Measurements from ENCODE around the gene SQSTM1. TPM values are rescaled to one million over a fixed set of nuclear protein-coding genes. Genes with fewer than 3 reads are reported as not detected.

The SQSTM1 gene
- total and polyA plus RNA-seq, 9 of the 15 experiments (the other 6 are each of a cell fraction or from before 2014, with no cell fraction given): 5.6 to 148 (median 64.0) TPM

GRCh38 chr5:179819296-179820126 lies 1.2 kb upstream of the SQSTM1 start (continued):
- 0 out of 2 replicates have a peak, but pooled peaks have one; percentile 18 for TF ChIP-seq CHD2 (IDR thresholded peaks at IDR 0.05; ENCODE audit: low read depth, low read length)
- no peak for TF ChIP-seq LARP7 (IDR thresholded peaks at IDR 0.05)
- peak; percentile 87 for TF ChIP-seq ELF4 (CRISPR knock-in tag; IDR thresholded peaks at IDR 0.05)
- no peak for TF ChIP-seq ZNF518B (CRISPR knock-in tag; IDR thresholded peaks at IDR 0.05)
- no peak for TF ChIP-seq KDM5B (IDR thresholded peaks at IDR 0.05; ENCODE audit: insufficient replicate concordance, low read depth, low read length)
- TF ChIP-seq ZBTB17 (CRISPR knock-in tag; IDR thresholded peaks at IDR 0.05): peak; percentile 91
- TF ChIP-seq SMARCC2 (IDR thresholded peaks at IDR 0.05; ENCODE audit: low read depth): no peak
- TF ChIP-seq NUFIP1 (IDR thresholded peaks at IDR 0.05; ENCODE audit: partially characterized antibody): peak; percentile 67
- TF ChIP-seq, protein P1, sequence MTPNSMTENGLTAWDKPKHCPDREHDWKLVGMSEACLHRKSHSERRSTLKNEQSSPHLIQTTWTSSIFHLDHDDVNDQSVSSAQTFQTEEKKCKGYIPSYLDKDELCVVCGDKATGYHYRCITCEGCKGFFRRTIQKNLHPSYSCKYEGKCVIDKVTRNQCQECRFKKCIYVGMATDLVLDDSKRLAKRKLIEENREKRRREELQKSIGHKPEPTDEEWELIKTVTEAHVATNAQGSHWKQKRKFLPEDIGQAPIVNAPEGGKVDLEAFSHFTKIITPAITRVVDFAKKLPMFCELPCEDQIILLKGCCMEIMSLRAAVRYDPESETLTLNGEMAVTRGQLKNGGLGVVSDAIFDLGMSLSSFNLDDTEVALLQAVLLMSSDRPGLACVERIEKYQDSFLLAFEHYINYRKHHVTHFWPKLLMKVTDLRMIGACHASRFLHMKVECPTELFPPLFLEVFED (CRISPR knock-in tag; conservative IDR thresholded peaks at IDR 0.05): peak; percentile 87
- TF ChIP-seq, protein P2, sequence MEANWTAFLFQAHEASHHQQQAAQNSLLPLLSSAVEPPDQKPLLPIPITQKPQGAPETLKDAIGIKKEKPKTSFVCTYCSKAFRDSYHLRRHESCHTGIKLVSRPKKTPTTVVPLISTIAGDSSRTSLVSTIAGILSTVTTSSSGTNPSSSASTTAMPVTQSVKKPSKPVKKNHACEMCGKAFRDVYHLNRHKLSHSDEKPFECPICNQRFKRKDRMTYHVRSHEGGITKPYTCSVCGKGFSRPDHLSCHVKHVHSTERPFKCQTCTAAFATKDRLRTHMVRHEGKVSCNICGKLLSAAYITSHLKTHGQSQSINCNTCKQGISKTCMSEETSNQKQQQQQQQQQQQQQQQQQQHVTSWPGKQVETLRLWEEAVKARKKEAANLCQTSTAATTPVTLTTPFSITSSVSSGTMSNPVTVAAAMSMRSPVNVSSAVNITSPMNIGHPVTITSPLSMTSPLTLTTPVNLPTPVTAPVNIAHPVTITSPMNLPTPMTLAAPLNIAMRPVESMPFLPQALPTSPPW (CRISPR knock-in tag; IDR thresholded peaks at IDR 0.05): peak; percentile 64; the same call in 1 of the 2 replicates
- peak; percentile 36 for TF ChIP-seq BRD9 (IDR thresholded peaks at IDR 0.05; ENCODE audit: low read depth, partially characterized antibody)
- 0 out of 2 replicates have a peak, but pooled peaks have one; percentile 61 for TF ChIP-seq ZNF445 (CRISPR knock-in tag; IDR thresholded peaks at IDR 0.05; ENCODE audit: low read depth)
- TF ChIP-seq ZNF766 (CRISPR knock-in tag; conservative IDR thresholded peaks at IDR 0.05): peak; percentile 64; the same call in 1 of the 2 replicates
- peak; percentile 66; the same call in 1 of the 2 replicates for TF ChIP-seq NR3C1 (CRISPR knock-in tag; IDR thresholded peaks at IDR 0.05)
- TF ChIP-seq, protein P3, sequence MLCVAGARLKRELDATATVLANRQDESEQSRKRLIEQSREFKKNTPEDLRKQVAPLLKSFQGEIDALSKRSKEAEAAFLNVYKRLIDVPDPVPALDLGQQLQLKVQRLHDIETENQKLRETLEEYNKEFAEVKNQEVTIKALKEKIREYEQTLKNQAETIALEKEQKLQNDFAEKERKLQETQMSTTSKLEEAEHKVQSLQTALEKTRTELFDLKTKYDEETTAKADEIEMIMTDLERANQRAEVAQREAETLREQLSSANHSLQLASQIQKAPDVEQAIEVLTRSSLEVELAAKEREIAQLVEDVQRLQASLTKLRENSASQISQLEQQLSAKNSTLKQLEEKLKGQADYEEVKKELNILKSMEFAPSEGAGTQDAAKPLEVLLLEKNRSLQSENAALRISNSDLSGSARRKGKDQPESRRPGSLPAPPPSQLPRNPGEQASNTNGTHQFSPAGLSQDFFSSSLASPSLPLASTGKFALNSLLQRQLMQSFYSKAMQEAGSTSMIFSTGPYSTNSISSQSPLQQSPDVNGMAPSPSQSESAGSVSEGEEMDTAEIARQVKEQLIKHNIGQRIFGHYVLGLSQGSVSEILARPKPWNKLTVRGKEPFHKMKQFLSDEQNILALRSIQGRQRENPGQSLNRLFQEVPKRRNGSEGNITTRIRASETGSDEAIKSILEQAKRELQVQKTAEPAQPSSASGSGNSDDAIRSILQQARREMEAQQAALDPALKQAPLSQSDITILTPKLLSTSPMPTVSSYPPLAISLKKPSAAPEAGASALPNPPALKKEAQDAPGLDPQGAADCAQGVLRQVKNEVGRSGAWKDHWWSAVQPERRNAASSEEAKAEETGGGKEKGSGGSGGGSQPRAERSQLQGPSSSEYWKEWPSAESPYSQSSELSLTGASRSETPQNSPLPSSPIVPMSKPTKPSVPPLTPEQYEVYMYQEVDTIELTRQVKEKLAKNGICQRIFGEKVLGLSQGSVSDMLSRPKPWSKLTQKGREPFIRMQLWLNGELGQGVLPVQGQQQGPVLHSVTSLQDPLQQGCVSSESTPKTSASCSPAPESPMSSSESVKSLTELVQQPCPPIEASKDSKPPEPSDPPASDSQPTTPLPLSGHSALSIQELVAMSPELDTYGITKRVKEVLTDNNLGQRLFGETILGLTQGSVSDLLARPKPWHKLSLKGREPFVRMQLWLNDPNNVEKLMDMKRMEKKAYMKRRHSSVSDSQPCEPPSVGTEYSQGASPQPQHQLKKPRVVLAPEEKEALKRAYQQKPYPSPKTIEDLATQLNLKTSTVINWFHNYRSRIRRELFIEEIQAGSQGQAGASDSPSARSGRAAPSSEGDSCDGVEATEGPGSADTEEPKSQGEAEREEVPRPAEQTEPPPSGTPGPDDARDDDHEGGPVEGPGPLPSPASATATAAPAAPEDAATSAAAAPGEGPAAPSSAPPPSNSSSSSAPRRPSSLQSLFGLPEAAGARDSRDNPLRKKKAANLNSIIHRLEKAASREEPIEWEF (CRISPR knock-in tag; IDR thresholded peaks at IDR 0.05): peak; percentile 91; the same call in 1 of the 2 replicates

All from K562 (cell line).